CD4-positive, alpha-beta memory T cell (primary cell): ENCODE results near the gene PPP1R1A. TPM values are rescaled to one million over a fixed set of nuclear protein-coding genes. Genes with fewer than 3 reads are reported as not detected.

Experiments used
- CTCF ChIA-PET: fragments of 350-600 bp; sonication (Branson Sonifier 250); formaldehyde crosslinking; loops from one replicate; lab custom pipeline; 2021; ENCODE audit warnings: inconsistent platforms; ENCODE audit not compliant: partially characterized antibody; lab: Charles Lee
- POLR2A ChIA-PET: fragments of 350-600 bp; sonication (Branson Sonifier 250); formaldehyde crosslinking; loops from one replicate; lab custom pipeline; 2021; ENCODE audit not compliant: partially characterized antibody; lab: Charles Lee
- DNase-seq, 5 donors: peaks; one replicate each; pipeline versions ENCODE4 v3.0.0 to v3.0.0-alpha.2; 2020 to 2022; ENCODE audit warnings: mixed read lengths in 1 of 5
- H3K27ac ChIP-seq: one replicate; pipeline ENCODE4 v1.7.0; 2013; ENCODE audit warnings: low read depth, low read length
- H3K27me3 ChIP-seq: 2 replicates; pipeline ENCODE4 v1.7.0; 2013; ENCODE audit warnings: mild to moderate bottlenecking, low read length, moderate library complexity; ENCODE audit not compliant: insufficient read depth
- H3K36me3 ChIP-seq: 2 replicates; pipeline ENCODE4 v1.7.0; 2013; ENCODE audit warnings: mild to moderate bottlenecking, low read length, moderate library complexity; ENCODE audit not compliant: insufficient read depth
- H3K4me1 ChIP-seq: 2 replicates; pipeline ENCODE4 v1.7.0; 2013; ENCODE audit warnings: mild to moderate bottlenecking, low read length, moderate library complexity; ENCODE audit not compliant: insufficient read depth
- H3K4me3 ChIP-seq, 2 donors: one replicate each; pipeline ENCODE4 v1.7.0; 2013; ENCODE audit warnings: low read length in 2 of 2, mild to moderate bottlenecking in 1 of 2
- H3K9me3 ChIP-seq, 2 donors: one replicate each; pipeline ENCODE4 v1.7.0; 2013; ENCODE audit warnings: low read length in 2 of 2, control low read depth in 1 of 2; ENCODE audit not compliant: control insufficient read depth in 1 of 2
- H3K27ac Mint-ChIP-seq, 7 donors: one replicate each; pipeline ENCODE4 v1.8.0; 2020 to 2021; ENCODE audit warnings: mixed read lengths in 7 of 7, mild to moderate bottlenecking in 6 of 7, inconsistent platforms in 3 of 7, moderate library complexity in 3 of 7
- H3K27me3 Mint-ChIP-seq, 2 donors: one replicate each; pipeline ENCODE4 v1.8.0; 2020 to 2021; ENCODE audit warnings: mixed read lengths in 2 of 2
- H3K36me3 Mint-ChIP-seq, 2 donors: one replicate each; pipeline ENCODE4 v1.8.0; 2020 to 2021; ENCODE audit warnings: mixed read lengths in 2 of 2, inconsistent platforms in 1 of 2, mild to moderate bottlenecking in 1 of 2
- H3K4me1 Mint-ChIP-seq, 4 donors: one replicate each; pipeline ENCODE4 v1.8.0; 2020 to 2021; ENCODE audit warnings: mixed read lengths in 4 of 4, mild to moderate bottlenecking in 1 of 4
- H3K4me3 Mint-ChIP-seq, 8 donors: one replicate each; pipeline ENCODE4 v1.8.0; 2020 to 2021; ENCODE audit warnings: mixed read lengths in 8 of 8, mild to moderate bottlenecking in 7 of 8, moderate library complexity in 6 of 8, inconsistent platforms in 3 of 8
- H3K9me3 Mint-ChIP-seq, 8 donors: one replicate each; pipeline ENCODE4 v1.8.0; 2020 to 2021; ENCODE audit warnings: mixed read lengths in 8 of 8, mild to moderate bottlenecking in 5 of 8, inconsistent platforms in 3 of 8, moderate library complexity in 1 of 8
- intact Hi-C: fragments of 100-400 bp; cut with micrococcal nuclease; formaldehyde crosslinking; loops from one replicate; pipeline ENCODE4 v1.15.1; 2023
- polyA plus RNA-seq, 2 donors: library from polyadenylated mRNA; unstranded; fragments of 300-500 nt; fragmentation: Illumina TruSeq; gene quantifications; one replicate each; pipeline ENCODE4 v1.2.3, GENCODE V29; 2021
- total RNA-seq, 2 experiments: library from RNA; stranded (reverse); gene quantifications; one replicate each; pipeline ENCODE4 v1.2.3, GENCODE V29; 2021

The PPP1R1A gene
- total and polyA plus RNA-seq, 4 experiments from 2014 or later, result not detected

DNA sequence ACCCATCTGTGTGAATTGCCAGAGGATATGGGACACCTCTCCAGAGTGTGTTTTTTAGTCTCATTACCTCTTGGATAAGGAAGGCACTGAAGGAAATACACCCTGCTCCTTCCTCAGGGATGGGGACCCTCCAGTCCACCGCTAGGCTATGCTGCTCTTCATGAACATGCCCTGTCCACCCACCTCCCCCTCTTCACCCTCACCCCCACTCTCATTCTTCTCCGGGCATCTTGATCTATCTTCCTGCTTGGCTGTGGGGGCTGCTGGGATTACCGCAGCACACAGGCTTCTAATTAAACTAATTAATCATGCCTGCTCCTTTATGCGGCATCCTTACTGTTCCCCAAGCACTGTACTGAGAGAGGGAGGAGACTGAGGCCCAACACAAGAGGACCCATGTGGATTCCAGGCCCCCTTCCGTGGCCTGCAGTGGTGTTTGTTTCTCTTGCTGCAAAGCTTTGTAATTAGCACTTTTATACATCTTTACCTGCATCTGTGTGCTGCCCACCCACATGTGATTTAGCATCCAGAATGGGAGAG lies 46.6 kb downstream of the PPP1R1A start:
- Mint-ChIP-seq H3K27ac (peak overlapping the region in 2 of 7 donors; percentile 4 to 31), H3K9me3 (no peaks in the 10 kb centered on the region), H3K4me3 (no peak overlapping the region), H3K36me3 (peaks cover 59 to 77% of the 10 kb centered on the region in 2 donors), H3K27me3 (no peaks in the 10 kb centered on the region), H3K4me1 (peaks cover 0 to 6% (median under 1%) of the 10 kb centered on the region in 4 donors)
- no peaks in the 10 kb centered on the region for H3K4me1 ChIP-seq
- CTCF ChIA-PET, result interaction anchor here (1.2 kb wide), 1 partner anchor 11 kb away, joined by 3 read pairs; no protein-coding TSS in a partner anchor
- intact Hi-C loops, result no loop called here
- peaks cover 64% of the 10 kb centered on the region for H3K36me3 ChIP-seq
- POLR2A ChIA-PET, result interaction anchor here (1.4 kb wide), 1 partner anchor 44 kb away, joined by 5 read pairs; the partner anchor contains the start of gene NCKAP1L
- H3K27ac ChIP-seq, result no peak overlapping the region
- no peaks in the 10 kb centered on the region for H3K27me3 ChIP-seq
- DNase-seq, result no peak
- no peaks in the 10 kb centered on the region for H3K9me3 ChIP-seq
- no peak overlapping the region for H3K4me3 ChIP-seq

DNA sequence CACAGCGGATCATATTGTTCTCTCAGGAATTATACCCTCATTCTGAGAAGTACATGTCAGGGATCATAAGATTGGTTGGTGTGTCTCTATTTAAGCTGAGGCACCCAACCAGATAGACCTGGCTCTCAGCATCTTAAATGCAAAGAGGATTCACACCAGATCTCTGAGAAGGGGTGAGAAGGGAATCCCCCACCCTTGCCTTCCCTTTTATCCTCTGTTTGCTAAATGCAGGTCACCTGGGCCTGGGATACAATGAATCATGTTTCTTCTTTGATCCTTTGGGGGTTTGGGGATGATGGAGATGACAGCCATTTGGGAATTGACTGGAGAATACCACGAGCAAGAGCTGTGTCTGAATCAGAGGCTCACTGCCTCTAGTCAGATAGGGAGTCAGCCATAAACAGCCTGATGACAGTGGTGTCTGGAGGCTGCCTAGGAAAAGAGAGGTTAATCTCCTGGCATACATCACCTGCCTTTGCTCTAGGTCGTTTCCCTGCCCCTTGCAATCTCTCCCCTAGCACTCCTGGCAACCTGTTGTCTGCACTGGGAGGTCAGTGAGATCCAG lies 50.2 kb downstream of the PPP1R1A start:
- intact Hi-C loops, result no loop called here
- no peaks in the 10 kb centered on the region for H3K4me1 ChIP-seq
- Mint-ChIP-seq H3K27me3 (no peaks in the 10 kb centered on the region), H3K9me3 (no peaks in the 10 kb centered on the region), H3K4me1 (peaks cover 0 to 4% (median 1%) of the 10 kb centered on the region in 4 donors), H3K4me3 (no peak overlapping the region), H3K36me3 (peaks cover 76 to 99% of the 10 kb centered on the region in 2 donors), H3K27ac (peak overlapping the region in 6 of 7 donors; percentile 1 to 58 (median 44))
- ChIA-PET CTCF (no interaction called here), POLR2A (no interaction called here)
- no peak overlapping the region for H3K27ac ChIP-seq
- peaks cover 98% of the 10 kb centered on the region for H3K36me3 ChIP-seq
- no peaks in the 10 kb centered on the region for H3K27me3 ChIP-seq
- H3K4me3 ChIP-seq, result no peak overlapping the region
- no peaks in the 10 kb centered on the region for H3K9me3 ChIP-seq
- DNase-seq, result no peak

DNA sequence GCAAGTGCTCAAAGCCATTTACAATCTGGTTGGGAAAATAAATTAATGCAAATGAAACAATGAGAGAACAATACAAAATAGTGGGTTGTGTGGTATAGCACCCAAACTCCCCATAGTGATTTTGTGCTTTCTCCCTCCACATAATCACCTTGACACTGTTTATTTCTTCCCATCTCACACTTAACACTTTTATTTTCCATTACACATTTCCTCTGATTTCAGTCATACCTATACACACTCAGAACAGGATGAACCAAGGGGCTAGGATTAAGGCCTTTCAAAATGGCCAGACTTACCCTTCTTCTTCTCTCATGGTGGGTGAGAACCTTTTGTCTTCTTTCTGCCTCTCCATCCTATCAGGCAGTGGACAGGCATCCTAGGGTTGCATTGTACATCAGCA lies 53.0 kb downstream of the PPP1R1A start:
- no peak overlapping the region for H3K27ac ChIP-seq
- ChIA-PET POLR2A (no interaction called here), CTCF (interaction anchor here (0.5 kb wide), 1 partner anchor 242 kb away, joined by 3 read pairs; no protein-coding TSS in a partner anchor)
- DNase-seq, result no peak
- peaks cover 89 to 99% of the 10 kb centered on the region in 2 donors for H3K36me3 Mint-ChIP-seq
- H3K4me1 Mint-ChIP-seq, result peaks cover 0 to 4% (median 2%) of the 10 kb centered on the region in 4 donors
- no peak overlapping the region for H3K4me3 Mint-ChIP-seq
- H3K4me3 ChIP-seq, result no peak overlapping the region
- H3K9me3 Mint-ChIP-seq, result no peaks in the 10 kb centered on the region
- no peaks in the 10 kb centered on the region for H3K27me3 Mint-ChIP-seq
- no peaks in the 10 kb centered on the region for H3K4me1 ChIP-seq
- peak overlapping the region in 5 of 7 donors; percentile 2 to 70 (median 52) for H3K27ac Mint-ChIP-seq
- H3K9me3 ChIP-seq, result no peaks in the 10 kb centered on the region
- H3K27me3 ChIP-seq, result no peaks in the 10 kb centered on the region
- H3K36me3 ChIP-seq, result peaks cover 98% of the 10 kb centered on the region
- intact Hi-C loops, result no loop called here

DNA sequence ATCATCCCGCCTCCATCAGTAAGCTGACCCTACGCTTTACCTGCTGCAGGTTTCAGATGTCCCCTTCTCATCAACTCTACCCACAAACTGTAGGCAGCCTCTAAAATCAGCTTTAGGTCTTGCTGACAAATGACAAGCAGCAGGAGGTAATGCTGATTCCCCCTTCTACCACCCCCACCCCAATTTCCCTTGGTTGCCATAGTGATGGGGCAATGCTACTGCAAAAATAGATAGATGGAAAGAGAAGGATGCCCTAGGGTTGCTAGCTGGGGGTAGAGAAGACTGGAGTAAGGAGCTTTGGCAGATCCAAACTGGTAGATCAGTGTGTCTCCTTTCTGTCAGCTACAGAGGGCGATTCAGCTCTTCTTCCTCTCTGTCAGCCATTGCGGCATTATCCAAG lies 58.9 kb downstream of the PPP1R1A start:
- H3K27me3 ChIP-seq, result no peaks in the 10 kb centered on the region
- Mint-ChIP-seq H3K4me1 (peaks cover 0 to 7% (median 0%) of the 10 kb centered on the region in 4 donors), H3K27ac (peak overlapping the region in 3 of 7 donors; percentile 9 to 74 (median 15)), H3K9me3 (no peaks in the 10 kb centered on the region), H3K36me3 (peaks cover 86 to 98% of the 10 kb centered on the region in 2 donors), H3K27me3 (no peaks in the 10 kb centered on the region), H3K4me3 (no peak overlapping the region)
- H3K36me3 ChIP-seq, result peaks cover 95% of the 10 kb centered on the region
- no peaks in the 10 kb centered on the region for H3K9me3 ChIP-seq
- no peak overlapping the region for H3K27ac ChIP-seq
- CTCF ChIA-PET, result interaction anchor here (1.4 to 1.6 kb wide), 3 partner anchors 31 to 130 kb away, joined by 3 to 4 read pairs (median 3); no protein-coding TSS in a partner anchor
- POLR2A ChIA-PET, result interaction anchor here (0.6 kb wide), 1 partner anchor 69 kb away, joined by 3 read pairs; no protein-coding TSS in a partner anchor
- no peak overlapping the region for H3K4me3 ChIP-seq
- intact Hi-C loops, result no loop called here
- no peaks in the 10 kb centered on the region for H3K4me1 ChIP-seq
- no peak for DNase-seq

Other genes with a start within 250 kb of the PPP1R1A start
- under 1 TPM in 1 of 2 experiments, not detected in 1; 0.36 TPM for gene GPR84, start 224.2 kb downstream of the PPP1R1A start, total RNA-seq
- not detected for gene GPR84, start 224.2 kb downstream of the PPP1R1A start, polyA plus RNA-seq
- 1 to 10 TPM; 1.8 to 2.1 TPM for gene ZNF385A, start 203.9 kb downstream of the PPP1R1A start, total RNA-seq
- gene ZNF385A, start 203.9 kb downstream of the PPP1R1A start, polyA plus RNA-seq, result not detected
- 100 to 1,000 TPM; 158 to 162 TPM for gene ITGA5, start 169.4 kb downstream of the PPP1R1A start, total RNA-seq
- gene ITGA5, start 169.4 kb downstream of the PPP1R1A start, polyA plus RNA-seq, result 10 to 100 TPM; 28.8 to 64.7 TPM
- gene GTSF1, start 115.1 kb downstream of the PPP1R1A start, total RNA-seq, result 1 to 10 TPM; 4.2 to 7.0 TPM
- 10 to 100 TPM; 15.8 to 38.5 TPM for gene GTSF1, start 115.1 kb downstream of the PPP1R1A start, polyA plus RNA-seq
- 100 to 1,000 TPM; 134 to 138 TPM for gene NCKAP1L, start 90.9 kb downstream of the PPP1R1A start, total RNA-seq
- 100 to 1,000 TPM in 1 of 2 donors, 10 to 100 TPM in 1; 93.4 to 107 TPM for gene NCKAP1L, start 90.9 kb downstream of the PPP1R1A start, polyA plus RNA-seq
- gene PDE1B, start 39.1 kb downstream of the PPP1R1A start, total RNA-seq, result 1 to 10 TPM; 2.4 to 3.8 TPM
- under 1 TPM in 1 of 2 donors, not detected in 1; 0.56 TPM for gene PDE1B, start 39.1 kb downstream of the PPP1R1A start, polyA plus RNA-seq
- not detected for gene LACRT, start 46.2 kb upstream of the PPP1R1A start, total RNA-seq
- not detected for gene LACRT, start 46.2 kb upstream of the PPP1R1A start, polyA plus RNA-seq
- gene DCD, start 59.7 kb upstream of the PPP1R1A start, total RNA-seq, result not detected
- gene DCD, start 59.7 kb upstream of the PPP1R1A start, polyA plus RNA-seq, result not detected